HUES64 (cell line): ENCODE measurements around the gene P2RY10.
"Not testable (repeated sequence)": the region's sequence is repeated elsewhere in the genome, so short reads cannot be mapped to it uniquely, and the experiment has no call there.

Source experiments
- H3K27ac ChIP-seq: 2 replicates; pipeline ENCODE4 v1.7.0; 2013; ENCODE audit warnings: low read depth, low read length, inconsistent platforms
- H3K27me3 ChIP-seq: 2 replicates; pipeline ENCODE4 v1.6.1; 2013; ENCODE audit warnings: mild to moderate bottlenecking, low read length; ENCODE audit not compliant: insufficient read depth
- H3K36me3 ChIP-seq: 2 replicates; pipeline ENCODE4 v1.6.1; 2013; ENCODE audit warnings: mild to moderate bottlenecking, low read length; ENCODE audit not compliant: insufficient read depth
- H3K4me1 ChIP-seq: 2 replicates; pipeline ENCODE4 v1.6.1; 2013; ENCODE audit warnings: mild to moderate bottlenecking, low read length, moderate library complexity; ENCODE audit not compliant: insufficient read depth
- H3K4me3 ChIP-seq: 2 replicates; pipeline ENCODE4 v1.5.1; 2013; ENCODE audit warnings: mild to moderate bottlenecking, low read length, moderate library complexity
- H3K9ac ChIP-seq: 2 replicates; pipeline ENCODE4 v1.6.1; 2013; ENCODE audit warnings: mild to moderate bottlenecking, low read depth, low read length
- H3K9me3 ChIP-seq: 2 replicates; pipeline ENCODE4 v1.6.1; 2013; ENCODE audit warnings: low read depth, low read length; ENCODE audit not compliant: insufficient read depth
- WGBS: fragments of 150-250, 120-280 bp; methylation state at CpG from one replicate; pipeline ENCODE4 v1.1.7; 2013; ENCODE audit warnings: missing lambda C conversion rate; 5-methylcytosine and 5-hydroxymethylcytosine counted together

Gene P2RY10

DNA sequence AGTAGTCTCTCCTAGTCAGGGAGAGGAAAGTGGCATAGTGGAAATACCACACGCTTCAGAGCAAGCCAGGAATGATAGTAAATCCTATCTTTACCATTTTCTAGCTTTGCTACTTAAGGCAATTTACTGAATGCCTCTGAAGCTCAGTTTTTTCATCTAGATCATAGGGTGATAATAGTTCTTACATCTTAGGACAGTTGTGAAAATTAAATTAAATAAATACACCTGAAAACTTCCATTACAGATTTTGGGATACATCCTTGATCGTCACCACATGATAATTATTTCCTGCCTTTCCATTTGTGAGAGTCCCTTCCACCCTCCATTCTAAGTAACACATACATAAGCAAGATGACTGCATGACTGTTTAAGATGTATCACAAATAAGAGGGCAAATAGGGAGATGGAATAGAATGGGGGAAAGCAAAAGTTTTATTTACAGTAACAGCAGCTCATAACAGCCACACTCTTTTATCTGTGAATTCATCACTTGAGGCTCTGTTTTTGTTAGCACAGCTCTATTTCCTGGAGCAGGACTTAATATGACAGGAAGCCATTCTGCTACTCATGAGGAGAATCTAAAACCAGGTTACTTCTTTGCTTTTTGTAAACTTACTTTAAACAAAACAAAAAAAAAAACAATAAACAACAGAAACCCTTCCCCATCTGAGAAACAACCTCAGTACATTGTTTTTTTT, 13.4 kb downstream of the P2RY10 start:
- Histone ChIP-seq H3K9me3 (no peaks in the 10 kb centered on the region), H3K36me3 (no peaks in the 10 kb centered on the region), H3K4me3 (no peak overlapping the region), H3K4me1 (peaks cover 5% of the 10 kb centered on the region; the same call in 1 of the 2 replicates), H3K9ac (no peak overlapping the region), H3K27me3 (no peaks in the 10 kb centered on the region), H3K27ac (no peak overlapping the region)
- WGBS = 100% methylated on average over 2 of the region's 2 CpGs

DNA sequence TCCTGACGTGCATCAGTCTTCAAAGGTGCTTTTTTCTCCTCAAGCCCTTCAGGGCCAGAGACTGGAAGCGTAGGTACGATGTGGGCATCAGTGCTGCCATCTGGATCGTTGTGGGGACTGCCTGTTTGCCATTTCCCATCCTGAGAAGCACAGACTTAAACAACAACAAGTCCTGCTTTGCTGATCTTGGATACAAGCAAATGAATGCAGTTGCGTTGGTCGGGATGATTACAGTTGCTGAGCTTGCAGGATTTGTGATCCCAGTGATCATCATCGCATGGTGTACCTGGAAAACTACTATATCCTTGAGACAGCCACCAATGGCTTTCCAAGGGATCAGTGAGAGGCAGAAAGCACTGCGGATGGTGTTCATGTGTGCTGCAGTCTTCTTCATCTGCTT, 15.7 kb downstream of the P2RY10 start:
- Histone ChIP-seq H3K4me3 (no peak overlapping the region), H3K27me3 (no peaks in the 10 kb centered on the region), H3K4me1 (no peaks in the 10 kb centered on the region), H3K9me3 (no peaks in the 10 kb centered on the region), H3K9ac (no peak overlapping the region), H3K36me3 (no peaks in the 10 kb centered on the region), H3K27ac (no peak overlapping the region)
- WGBS = 98% methylated on average over 8 of the region's 8 CpGs

DNA sequence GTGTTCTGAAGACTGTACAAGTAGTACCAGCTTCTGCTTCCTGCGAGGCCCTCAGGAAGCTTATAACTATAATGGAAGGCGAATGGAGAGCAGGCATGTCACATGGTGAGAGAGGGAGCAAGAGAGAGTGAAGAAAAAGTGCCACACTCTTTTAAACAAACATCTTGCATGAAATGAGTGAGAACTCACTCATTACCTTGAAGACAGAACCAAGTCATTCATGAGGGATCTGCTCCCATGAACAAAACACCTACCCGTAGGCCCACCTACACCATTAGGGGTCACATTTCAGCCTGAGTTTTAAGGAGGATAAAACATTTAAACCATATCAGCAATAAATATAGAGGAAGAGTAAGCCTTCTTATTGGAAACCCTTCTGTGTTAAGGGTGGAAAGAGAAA, 19.4 kb downstream of the P2RY10 start:
- 89% methylated on average over 3 of the region's 3 CpGs for WGBS
- H3K27me3 ChIP-seq = no peaks in the 10 kb centered on the region

DNA sequence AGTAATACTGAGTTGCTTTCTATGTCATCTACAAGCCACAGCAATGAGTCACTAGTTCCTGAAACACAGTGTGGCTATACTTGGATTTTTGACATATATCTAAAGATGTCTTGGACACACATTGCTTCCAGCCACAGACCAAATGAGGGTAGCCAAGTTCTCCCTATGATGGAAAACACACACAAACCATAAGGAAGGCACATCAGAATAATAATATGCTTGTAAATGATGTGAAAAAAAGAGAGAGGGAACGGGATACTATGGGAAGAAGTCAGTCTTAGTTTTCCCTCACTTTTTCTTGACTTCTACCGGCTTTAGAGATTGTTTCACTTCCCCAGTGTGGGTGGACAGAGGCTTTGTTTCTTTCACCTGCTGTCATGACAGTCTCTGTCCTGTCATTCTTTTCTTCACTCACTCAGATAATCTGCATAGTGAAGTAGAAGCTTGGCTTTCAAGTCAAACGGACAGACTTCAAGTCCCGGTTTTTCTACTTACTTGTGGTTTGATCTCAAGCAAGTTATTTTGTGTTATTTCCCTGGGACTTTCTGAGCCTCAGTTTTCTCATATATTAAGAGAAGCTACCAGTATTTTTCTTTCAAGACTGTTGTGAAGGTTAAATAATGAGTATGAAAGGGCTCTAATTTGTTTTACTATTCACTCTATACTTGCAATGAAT, 34.7 kb downstream of the P2RY10 start:
- Histone ChIP-seq H3K9ac (no peak overlapping the region), H3K9me3 (no peaks in the 10 kb centered on the region), H3K27ac (no peak overlapping the region), H3K4me3 (no peak overlapping the region), H3K27me3 (no peaks in the 10 kb centered on the region), H3K4me1 (no peaks in the 10 kb centered on the region), H3K36me3 (no peaks in the 10 kb centered on the region)
- 75% methylated on average over 3 of the region's 4 CpGs for WGBS

More for the DNA sequence above, 19.4 kb downstream of the P2RY10 start:
- Histone ChIP-seq H3K4me3 (no peak overlapping the region), H3K9me3 (no peaks in the 10 kb centered on the region), H3K4me1 (no peaks in the 10 kb centered on the region), H3K9ac (no peak overlapping the region), H3K27ac (no peak overlapping the region), H3K36me3 (no peaks in the 10 kb centered on the region)

DNA sequence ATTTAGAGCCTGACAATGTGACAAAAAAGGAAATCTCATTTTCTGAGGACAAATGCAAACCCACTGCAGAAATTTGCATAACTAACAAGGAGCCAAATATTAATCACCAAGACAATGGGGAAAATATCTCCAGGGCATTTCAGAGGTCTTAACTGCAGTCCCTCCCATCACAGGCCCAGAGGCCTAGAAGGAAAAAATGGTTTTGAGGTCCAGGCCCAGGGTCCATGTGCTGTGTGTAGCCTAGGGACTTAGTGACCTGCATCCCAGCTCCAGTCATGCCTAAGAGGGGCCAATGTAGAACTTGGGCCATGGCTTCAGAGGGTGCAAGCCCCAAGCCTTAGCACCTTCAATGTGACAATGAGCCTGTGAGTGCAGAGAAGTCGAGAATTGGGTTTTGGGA, 44.2 kb downstream of the P2RY10 start:
- H3K9me3 ChIP-seq = 0 out of 2 replicates have a peak, but pooled peaks cover 8% of the 10 kb centered on the region
- no peak overlapping the region for H3K4me3 ChIP-seq
- 84% methylated on average over 1 of the region's 1 CpG for WGBS
- H3K4me1 ChIP-seq = no peaks in the 10 kb centered on the region
- no peaks in the 10 kb centered on the region for H3K36me3 ChIP-seq
- no peak overlapping the region for H3K9ac ChIP-seq
- H3K27me3 ChIP-seq = no peaks in the 10 kb centered on the region
- no peak overlapping the region for H3K27ac ChIP-seq

DNA sequence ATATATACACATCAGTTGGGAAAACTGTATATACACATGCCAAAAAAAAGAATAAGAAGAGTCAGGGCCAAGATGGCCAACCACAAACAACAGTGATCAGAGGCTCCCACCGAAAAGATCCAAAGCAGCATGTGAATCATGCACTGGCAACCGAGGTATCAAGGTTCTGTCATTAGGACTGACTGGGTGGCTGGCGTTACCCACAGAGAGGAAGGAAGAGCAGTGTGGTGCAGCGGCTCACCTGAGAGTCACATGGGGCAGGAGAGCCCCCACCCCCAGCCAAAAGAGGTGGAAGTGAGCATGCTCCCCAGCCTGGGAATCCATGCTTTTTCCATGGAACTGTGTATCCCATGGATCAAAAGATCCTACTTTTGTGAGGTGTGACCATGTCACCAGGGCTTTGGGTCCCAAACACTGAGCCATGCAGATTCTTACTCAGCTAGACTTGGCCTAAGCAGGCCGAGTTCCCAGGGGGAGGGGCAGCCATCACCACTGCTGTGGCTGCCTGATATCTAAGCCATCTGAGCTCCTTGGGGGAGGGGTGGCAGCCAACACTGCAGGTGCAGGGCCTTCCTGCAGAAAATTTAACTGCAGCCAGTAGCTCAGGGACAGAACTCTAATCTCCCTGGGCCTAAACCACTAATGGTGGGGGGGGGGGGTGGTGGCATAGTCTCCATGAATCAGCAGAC, 52.8 kb downstream of the P2RY10 start:
- Histone ChIP-seq H3K9me3 (no peaks in the 10 kb centered on the region), H3K9ac (no peak overlapping the region), H3K4me3 (no peak overlapping the region), H3K27ac (no peak overlapping the region), H3K36me3 (no peaks in the 10 kb centered on the region), H3K27me3 (no peaks in the 10 kb centered on the region), H3K4me1 (no peaks in the 10 kb centered on the region)
- 84% methylated on average over 5 of the region's 5 CpGs for WGBS

DNA sequence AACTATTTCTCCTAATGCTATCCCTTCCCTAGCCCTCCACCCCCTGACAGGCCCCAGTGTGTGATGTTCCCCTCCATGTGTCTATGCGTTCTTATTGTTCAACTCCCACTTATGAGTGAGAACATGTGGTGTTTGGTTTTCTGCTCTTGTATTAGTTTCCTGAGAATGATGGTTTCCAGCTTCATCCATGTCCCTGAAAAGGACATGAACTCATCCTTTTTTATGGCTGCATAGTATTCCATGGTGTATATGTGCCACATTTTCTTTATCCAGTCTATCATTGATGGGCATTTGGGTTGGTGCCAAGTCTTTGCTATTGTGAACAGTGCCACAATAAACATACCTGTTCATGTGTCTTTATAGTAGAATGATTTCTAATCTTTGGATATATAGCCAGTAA, 62.3 kb downstream of the P2RY10 start:
- H3K4me3 ChIP-seq, H3K27ac ChIP-seq, H3K27me3 ChIP-seq, H3K36me3 ChIP-seq, H3K9ac ChIP-seq, H3K9me3 ChIP-seq, H3K4me1 ChIP-seq: not testable (repeated sequence)
- no CpG with 5 or more reads among the region's 1 CpG for WGBS
